ENCODE measurements around the gene C16orf86. TPM values are rescaled to one million over a fixed set of nuclear protein-coding genes. Genes with fewer than 3 reads are reported as not detected.

Gene C16orf86
- total RNA-seq, 1 donor from 2014 or later = 1.7 TPM

- Mint-ChIP-seq H3K27ac (ENCODE audit: unreplicated experiment) (no peak overlapping the region), H3K4me1 (peaks cover 25% of the 10 kb centered on the region), H3K9me3 (no peaks in the 10 kb centered on the region), H3K36me3 (ENCODE audit: low read depth) (no peaks in the 10 kb centered on the region), H3K4me3 (peak overlapping the region; percentile 58), H3K27me3 (ENCODE audit: low read depth) (no peaks in the 10 kb centered on the region)
- no peak for TF ChIP-seq CTCF (conservative IDR thresholded peaks at IDR 0.05)
- DNase-seq (ENCODE audit: low read depth, low spot score) = no peak
These were observed 47.1 kb downstream of the C16orf86 start for GRCh38 chr16:67713647-67714273.

GRCh38 chr16:67714522-67714921, 47.9 kb downstream of the C16orf86 start:
- Mint-ChIP-seq H3K9me3 (no peaks in the 10 kb centered on the region), H3K27ac (ENCODE audit: unreplicated experiment) (no peak overlapping the region), H3K4me3 (no peak overlapping the region), H3K36me3 (ENCODE audit: low read depth) (no peaks in the 10 kb centered on the region), H3K27me3 (ENCODE audit: low read depth) (no peaks in the 10 kb centered on the region), H3K4me1 (peaks cover 31% of the 10 kb centered on the region)
- TF ChIP-seq CTCF (conservative IDR thresholded peaks at IDR 0.05) = no peak
- DNase-seq (ENCODE audit: low read depth, low spot score) = no peak

GRCh38 chr16:67716097-67716496, 49.5 kb downstream of the C16orf86 start:
- Mint-ChIP-seq H3K27me3 (ENCODE audit: low read depth) (peaks cover 3% of the 10 kb centered on the region), H3K4me3 (peak overlapping the region; percentile 60), H3K27ac (ENCODE audit: unreplicated experiment) (no peak overlapping the region), H3K9me3 (no peaks in the 10 kb centered on the region), H3K36me3 (ENCODE audit: low read depth) (no peaks in the 10 kb centered on the region), H3K4me1 (peaks cover 39% of the 10 kb centered on the region)
- no peak for DNase-seq (ENCODE audit: low read depth, low spot score)
- TF ChIP-seq CTCF (conservative IDR thresholded peaks at IDR 0.05) = no peak

Other genes with a start within 250 kb of the C16orf86 start
- gene HSD11B2, start 235.7 kb upstream of the C16orf86 start, total RNA-seq = 3.8 and 4.7 TPM in 2 replicates
- 54.7 and 55.4 TPM in 2 replicates for gene ATP6V0D1, start 185.7 kb upstream of the C16orf86 start, total RNA-seq
- not detected in 2 replicates for gene AGRP, start 183.3 kb upstream of the C16orf86 start, total RNA-seq
- 60.6 and 65.7 TPM in 2 replicates for gene RIPOR1, start 138.0 kb upstream of the C16orf86 start, total RNA-seq
- 78.8 and 79.8 TPM in 2 replicates for gene CTCF, start 104.3 kb upstream of the C16orf86 start, total RNA-seq
- 2.0 and 3.5 TPM in 2 replicates for gene CARMIL2, start 21.7 kb upstream of the C16orf86 start, total RNA-seq
- 39.3 and 39.8 TPM in 2 replicates for gene ACD, start 6.6 kb upstream of the C16orf86 start, total RNA-seq
- 7.5 and 8.3 TPM in 2 replicates for gene PARD6A, start 5.9 kb upstream of the C16orf86 start, total RNA-seq
- gene ENKD1, start 64 bp upstream of the C16orf86 start, total RNA-seq = 23.3 and 24.5 TPM in 2 replicates
- gene GFOD2, start 52.5 kb downstream of the C16orf86 start, total RNA-seq = 33.8 and 34.3 TPM in 2 replicates
- gene RANBP10, start 139.7 kb downstream of the C16orf86 start, total RNA-seq = 21.7 and 22.1 TPM in 2 replicates
- gene TSNAXIP1, start 140.1 kb downstream of the C16orf86 start, total RNA-seq = 6.6 and 7.5 TPM in 2 replicates
- 46.2 and 46.7 TPM in 2 replicates for gene THAP11, start 175.5 kb downstream of the C16orf86 start, total RNA-seq
- gene NUTF2, start 180.1 kb downstream of the C16orf86 start, total RNA-seq = 185 and 191 TPM in 2 replicates
- gene CENPT, start 180.9 kb downstream of the C16orf86 start, total RNA-seq = 78.2 and 83.5 TPM in 2 replicates
- 100 and 101 TPM in 2 replicates for gene EDC4, start 206.2 kb downstream of the C16orf86 start, total RNA-seq
- 1.0 TPM in 1 of 2 replicates, not detected in the other for gene NRN1L, start 218.1 kb downstream of the C16orf86 start, total RNA-seq
- 39.0 and 41.5 TPM in 2 replicates for gene PSKH1, start 226.4 kb downstream of the C16orf86 start, total RNA-seq

All from neural crest cell (in vitro differentiated cells).